OCI-LY3 (cell line): ENCODE measurements around the gene EIF3L.

Experiments used
- H2AFZ ChIP-seq: fragments of 200-600, 300-600 bp; shearing (Covaris generic); 2 replicates; pipeline ENCODE4 v1.6.0; 2014; ENCODE audit warnings: antibody characterized with exemption, low read depth, low read length
- H3K27ac ChIP-seq: fragments of 200-600, 300-600 bp; sonication (generic); 2 replicates; pipeline ENCODE4 v1.5.1; 2014; ENCODE audit warnings: mild to moderate bottlenecking, low read length, moderate library complexity, mixed read lengths
- H3K27me3 ChIP-seq: fragments of 200-600, 300-600 bp; sonication (generic); 2 replicates; pipeline ENCODE4 v1.6.1; 2014; ENCODE audit warnings: low read depth, low read length, mixed read lengths
- H3K36me3 ChIP-seq: fragments of 200-600, 300-600 bp; sonication (generic); replicated peaks from 2 replicates; pipeline ENCODE3; 2014; ENCODE audit warnings: low read depth, low read length, mixed read lengths
- H3K4me1 ChIP-seq: fragments of 300-600, 200-600 bp; sonication (generic); 2 replicates; pipeline ENCODE4 v1.6.1; 2014; ENCODE audit warnings: low read length, mixed read lengths
- H3K4me2 ChIP-seq: fragments of 200-600, 300-600 bp; sonication (generic); 2 replicates; pipeline ENCODE4 v1.6.1; 2014; ENCODE audit warnings: low read length, mixed read lengths
- H3K4me3 ChIP-seq: fragments of 300-600, 200-600 bp; sonication (generic); 2 replicates; pipeline ENCODE4 v1.5.1; 2014; ENCODE audit warnings: antibody characterized with exemption, mild to moderate bottlenecking, low read length, moderate library complexity
- H3K79me2 ChIP-seq: fragments of 300-600, 200-600 bp; shearing (Covaris generic); 2 replicates; pipeline ENCODE4 v1.6.1; 2014; ENCODE audit warnings: mild to moderate bottlenecking, low read length, mixed read lengths
- H3K9ac ChIP-seq: fragments of 300-600, 200-600 bp; shearing (Covaris generic); 2 replicates; pipeline ENCODE4 v1.6.0; 2014; ENCODE audit warnings: mild to moderate bottlenecking, low read length, moderate library complexity
- H3K9me3 ChIP-seq: fragments of 200-600, 300-600 bp; shearing (Covaris generic); 2 replicates; pipeline ENCODE4 v1.6.1; 2014; ENCODE audit warnings: low read length, mixed read lengths; ENCODE audit not compliant: insufficient read depth
- H4K20me1 ChIP-seq: fragments of 200-600, 300-600 bp; sonication (generic); 2 replicates; pipeline ENCODE4 v1.6.1; 2016; ENCODE audit warnings: low read length, mixed read lengths; ENCODE audit not compliant: insufficient read depth
- CTCF ChIP-seq: fragments of 200-600, 300-600 bp; sonication (generic); IDR thresholded peaks from 2 replicates; pipeline ENCODE4 v1.5.1; 2014; ENCODE audit warnings: antibody characterized with exemption, low read length, low read depth
- EZH2phosphoT487 ChIP-seq: fragments of 200-600 bp; shearing (Covaris generic); IDR thresholded peaks from 2 replicates; pipeline ENCODE4 v1.6.1; 2018; ENCODE audit warnings: antibody characterized with exemption, mixed run types, low read depth

Gene EIF3L

GRCh38 chr22:37911697-37912096 lies 62.5 kb downstream of the EIF3L start:
- peaks cover 10% of the 10 kb centered on the region for H3K79me2 ChIP-seq
- H3K27ac ChIP-seq = no peak overlapping the region

GRCh38 chr22:37912171-37912570 lies 63.0 kb downstream of the EIF3L start:
- Histone ChIP-seq H2AFZ (no peak overlapping the region), H3K4me2 (no peak overlapping the region), H3K9me3 (no peaks in the 10 kb centered on the region), H3K36me3 (peaks cover 2% of the 10 kb centered on the region), H3K4me3 (no peak overlapping the region), H3K79me2 (peaks cover 5% of the 10 kb centered on the region), H3K27ac (no peak overlapping the region), H3K27me3 (no peaks in the 10 kb centered on the region), H3K4me1 (peaks cover 2% of the 10 kb centered on the region), H4K20me1 (no peaks in the 10 kb centered on the region), H3K9ac (no peak overlapping the region)
- TF ChIP-seq EZH2phosphoT487 (no peak), CTCF (no peak)

More at GRCh38 chr22:37911697-37912096, 62.5 kb downstream of the EIF3L start:
- Histone ChIP-seq H3K36me3 (no peaks in the 10 kb centered on the region), H2AFZ (no peak overlapping the region), H3K9ac (no peak overlapping the region), H3K4me3 (no peak overlapping the region), H3K9me3 (no peaks in the 10 kb centered on the region), H3K27me3 (no peaks in the 10 kb centered on the region), H4K20me1 (no peaks in the 10 kb centered on the region), H3K4me2 (no peak overlapping the region), H3K4me1 (peaks cover 6% of the 10 kb centered on the region)
- TF ChIP-seq EZH2phosphoT487 = no peak
- TF ChIP-seq CTCF = no peak

GRCh38 chr22:37913233-37913721 lies 64.1 kb downstream of the EIF3L start:
- H3K4me1 ChIP-seq = peaks cover 9% of the 10 kb centered on the region
- no peaks in the 10 kb centered on the region for H3K27me3 ChIP-seq
- no peak overlapping the region for H3K4me2 ChIP-seq
- H3K9me3 ChIP-seq = no peaks in the 10 kb centered on the region
- TF ChIP-seq EZH2phosphoT487 (no peak), CTCF (no peak)
- H3K9ac ChIP-seq = no peak overlapping the region
- H3K4me3 ChIP-seq = no peak overlapping the region
- H3K36me3 ChIP-seq = peaks cover 4% of the 10 kb centered on the region
- H2AFZ ChIP-seq = no peak overlapping the region
- H3K79me2 ChIP-seq = no peaks in the 10 kb centered on the region
- no peak overlapping the region for H3K27ac ChIP-seq
- H4K20me1 ChIP-seq = no peaks in the 10 kb centered on the region

GRCh38 chr22:37916311-37916710 lies 67.1 kb downstream of the EIF3L start:
- Histone ChIP-seq H3K79me2 (no peaks in the 10 kb centered on the region), H3K27ac (no peak overlapping the region), H3K4me3 (no peak overlapping the region), H4K20me1 (no peaks in the 10 kb centered on the region), H3K9me3 (no peaks in the 10 kb centered on the region), H3K36me3 (peaks cover 8% of the 10 kb centered on the region), H3K4me2 (no peak overlapping the region), H3K27me3 (no peaks in the 10 kb centered on the region), H2AFZ (no peak overlapping the region), H3K9ac (no peak overlapping the region), H3K4me1 (peaks cover 31% of the 10 kb centered on the region)
- TF ChIP-seq EZH2phosphoT487 (no peak), CTCF (no peak)
